ENCODE results near the gene C16orf87.

Gene C16orf87

GRCh38 chr16:46753015-46753414 lies 78.0 kb downstream of the C16orf87 start:
- no peak for DNase-seq

- DNase-seq = no peak
Observed at GRCh38 chr16:46751381-46751780, 79.6 kb downstream of the C16orf87 start.

- no peak for DNase-seq
Observed at GRCh38 chr16:46748775-46749705, 81.9 kb downstream of the C16orf87 start.

GRCh38 chr16:46747777-46748651 lies 83.0 kb downstream of the C16orf87 start, which contains the start of gene MYLK3:
TSS of gene MYLK3 (minus strand) at chr16:46748344. CDS start at chr16:46748193, 151 bp downstream.
- no peak for DNase-seq

GRCh38 chr16:46746821-46747776 lies 83.9 kb downstream of the C16orf87 start:
- no peak for DNase-seq

Data from CD4-positive, alpha-beta T cell treated with Interleukin-1 beta for 1 hour (primary cell).